Smooth muscle cell (in vitro differentiated cells): ENCODE data around the gene CPD. TPM values are rescaled to one million over a fixed set of nuclear protein-coding genes. Genes with fewer than 3 reads are reported as not detected.

ENCODE experiments used
- DNase-seq: peaks from one replicate; lab custom pipeline; 2025; ENCODE audit not compliant: unreplicated experiment; lab: John Stamatoyannopoulos, UW
- H2AFZ ChIP-seq: fragments of 200-600 bp; sonication (generic); 2 replicates; pipeline ENCODE4 v1.6.0; 2016; ENCODE audit warnings: antibody characterized with exemption, low read depth, mild to moderate bottlenecking
- H3F3A ChIP-seq: fragments of 200-600 bp; sonication (generic); 2 replicates; pipeline ENCODE4 v1.6.0; 2017; ENCODE audit warnings: antibody characterized with exemption, low read depth
- H3K27ac ChIP-seq: fragments of 200-600 bp; sonication (generic); 2 replicates; pipeline ENCODE4 v1.5.1; 2016; ENCODE audit warnings: low read depth, mild to moderate bottlenecking
- H3K27me3 ChIP-seq: fragments of 200-600 bp; sonication (generic); 2 replicates; pipeline ENCODE4 v1.6.1; 2016; ENCODE audit warnings: low read depth, mild to moderate bottlenecking
- H3K36me3 ChIP-seq: fragments of 200-600 bp; sonication (generic); 2 replicates; pipeline ENCODE4 v1.5.1; 2016; ENCODE audit warnings: low read depth
- H3K4me1 ChIP-seq: fragments of 200-600 bp; sonication (generic); 2 replicates; pipeline ENCODE4 v1.5.1; 2016; ENCODE audit warnings: low read depth
- H3K4me2 ChIP-seq: fragments of 200-600 bp; sonication (generic); 2 replicates; pipeline ENCODE4 v1.6.0; 2016; ENCODE audit warnings: mild to moderate bottlenecking
- H3K4me3 ChIP-seq: fragments of 200-600 bp; sonication (generic); 2 replicates; pipeline ENCODE4 v1.5.1; 2016; ENCODE audit warnings: mild to moderate bottlenecking
- H3K79me2 ChIP-seq: fragments of 200-600 bp; sonication (generic); 2 replicates; pipeline ENCODE4 v1.6.0; 2016; ENCODE audit warnings: low read depth, mild to moderate bottlenecking
- H3K9ac ChIP-seq: fragments of 200-600 bp; sonication (generic); 2 replicates; pipeline ENCODE4 v1.6.0; 2016; ENCODE audit warnings: low read depth
- H3K9me3 ChIP-seq: fragments of 200-600 bp; sonication (generic); replicated peaks from 2 replicates; pipeline ENCODE4 v1.5.1; 2016; ENCODE audit warnings: low read depth
- H4K20me1 ChIP-seq: fragments of 200-600 bp; sonication (generic); 2 replicates; pipeline ENCODE4 v1.6.0; 2016; ENCODE audit warnings: low read depth
- WGBS: methylation state at CpG from one replicate; pipeline ENCODE4 v1.1.7; 2016; ENCODE audit warnings: low lambda C conversion rate; 5-methylcytosine and 5-hydroxymethylcytosine counted together
- polyA plus RNA-seq: library from polyadenylated mRNA; unstranded; fragments of >200 nt; fragmentation: Nextera tagmentation; extraction: Ambion mirVana; gene quantifications from 2 replicates; pipeline ENCODE4 v1.2.1, GENCODE V29; 2016
- total RNA-seq: library from RNA; depleted of rRNA; stranded (reverse); fragments of >200 nt; gene quantifications from 2 replicates; pipeline ENCODE4 v1.2.3, GENCODE V29; 2014
- TF ChIP-seq, protein P1 (sequence below): fragments of 200-600 bp; sonication (generic); IDR thresholded peaks from 2 replicates; pipeline ENCODE4 v1.5.1; 2017; ENCODE audit warnings: borderline replicate concordance, mild to moderate bottlenecking, antibody characterized with exemption; ENCODE audit not compliant: insufficient read depth, poor library complexity, severe bottlenecking

The CPD gene
- total and polyA plus RNA-seq, 2 experiments from 2014 or later, result 16.8 to 68.5 TPM

DNA sequence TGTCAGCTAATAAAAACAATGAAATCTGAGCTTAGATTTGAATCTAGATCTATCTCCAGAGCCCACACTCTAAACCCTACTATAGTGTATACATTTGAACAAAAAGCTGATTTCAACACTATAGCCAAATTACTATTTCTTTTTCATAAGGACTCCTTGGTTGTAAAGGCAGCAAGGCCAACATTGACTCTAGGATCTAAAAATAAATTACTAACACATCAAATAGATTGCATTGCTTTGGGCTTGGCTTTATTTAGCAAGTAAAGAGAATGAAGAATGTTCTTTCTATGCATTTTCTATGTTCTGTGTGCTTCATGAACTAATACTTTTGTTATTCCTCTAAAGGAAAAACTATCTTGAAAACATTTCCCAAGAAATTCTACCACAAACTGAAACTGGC lies 103.8 kb downstream of the CPD start:
- Histone ChIP-seq H3K27me3 (no peaks in the 10 kb centered on the region), H4K20me1 (peaks cover 14% of the 10 kb centered on the region), H3K4me3 (no peak overlapping the region), H3K4me2 (no peak overlapping the region), H3K36me3 (peaks cover 40% of the 10 kb centered on the region), H3K9me3 (no peaks in the 10 kb centered on the region), H3K9ac (no peak overlapping the region), H3K4me1 (peaks cover 4% of the 10 kb centered on the region), H3K79me2 (peaks cover 61% of the 10 kb centered on the region), H3F3A (no peaks in the 10 kb centered on the region), H2AFZ (no peak overlapping the region), H3K27ac (no peak overlapping the region)
- no peak for DNase-seq
- TF ChIP-seq, protein P1, sequence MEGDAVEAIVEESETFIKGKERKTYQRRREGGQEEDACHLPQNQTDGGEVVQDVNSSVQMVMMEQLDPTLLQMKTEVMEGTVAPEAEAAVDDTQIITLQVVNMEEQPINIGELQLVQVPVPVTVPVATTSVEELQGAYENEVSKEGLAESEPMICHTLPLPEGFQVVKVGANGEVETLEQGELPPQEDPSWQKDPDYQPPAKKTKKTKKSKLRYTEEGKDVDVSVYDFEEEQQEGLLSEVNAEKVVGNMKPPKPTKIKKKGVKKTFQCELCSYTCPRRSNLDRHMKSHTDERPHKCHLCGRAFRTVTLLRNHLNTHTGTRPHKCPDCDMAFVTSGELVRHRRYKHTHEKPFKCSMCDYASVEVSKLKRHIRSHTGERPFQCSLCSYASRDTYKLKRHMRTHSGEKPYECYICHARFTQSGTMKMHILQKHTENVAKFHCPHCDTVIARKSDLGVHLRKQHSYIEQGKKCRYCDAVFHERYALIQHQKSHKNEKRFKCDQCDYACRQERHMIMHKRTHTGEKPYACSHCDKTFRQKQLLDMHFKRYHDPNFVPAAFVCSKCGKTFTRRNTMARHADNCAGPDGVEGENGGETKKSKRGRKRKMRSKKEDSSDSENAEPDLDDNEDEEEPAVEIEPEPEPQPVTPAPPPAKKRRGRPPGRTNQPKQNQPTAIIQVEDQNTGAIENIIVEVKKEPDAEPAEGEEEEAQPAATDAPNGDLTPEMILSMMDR, result no peak

DNA sequence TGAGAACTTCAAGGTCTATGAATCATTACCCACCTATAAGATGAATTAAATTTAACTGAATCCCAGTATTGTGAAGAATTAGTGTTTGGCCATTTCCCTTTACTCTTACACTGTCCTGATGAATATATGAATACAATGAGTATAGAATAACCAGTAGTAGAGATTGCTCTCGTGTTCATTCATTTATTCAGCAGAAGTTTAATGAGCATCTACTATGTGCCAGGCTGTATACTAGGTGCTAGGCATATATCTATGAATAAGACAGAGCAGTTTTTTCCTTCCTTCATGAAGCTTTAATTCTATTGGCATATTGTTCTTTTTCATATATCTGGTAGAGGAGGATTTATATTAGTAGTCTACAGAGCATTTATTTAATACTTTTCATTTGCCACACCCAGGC lies 104.4 kb downstream of the CPD start:
- H4K20me1 ChIP-seq, result peaks cover 14% of the 10 kb centered on the region
- no peaks in the 10 kb centered on the region for H3K9me3 ChIP-seq
- no peak overlapping the region for H3K4me2 ChIP-seq
- TF ChIP-seq, protein P1, result no peak
- no peak overlapping the region for H3K27ac ChIP-seq
- H3K4me3 ChIP-seq, result no peak overlapping the region
- no peak overlapping the region for H3K9ac ChIP-seq
- WGBS, result 97% methylated on average over 1 of the region's 1 CpG
- H3K36me3 ChIP-seq, result peaks cover 40% of the 10 kb centered on the region
- H3K4me1 ChIP-seq, result peaks cover 2% of the 10 kb centered on the region
- no peaks in the 10 kb centered on the region for H3K27me3 ChIP-seq
- no peaks in the 10 kb centered on the region for H3F3A ChIP-seq
- DNase-seq, result no peak
- H2AFZ ChIP-seq, result no peak overlapping the region
- H3K79me2 ChIP-seq, result peaks cover 55% of the 10 kb centered on the region

- H3K79me2 ChIP-seq, result peaks cover 6% of the 10 kb centered on the region
- no peaks in the 10 kb centered on the region for H3K4me1 ChIP-seq
- no peak overlapping the region for H3K27ac ChIP-seq
- peaks cover 36% of the 10 kb centered on the region for H3K36me3 ChIP-seq
- WGBS, result 97% methylated on average over 2 of the region's 2 CpGs
- no peaks in the 10 kb centered on the region for H3K9me3 ChIP-seq
- no peak for DNase-seq
- no peak overlapping the region for H2AFZ ChIP-seq
- H3K27me3 ChIP-seq, result no peaks in the 10 kb centered on the region
- no peaks in the 10 kb centered on the region for H3F3A ChIP-seq
- H3K9ac ChIP-seq, result no peak overlapping the region
- no peak overlapping the region for H3K4me2 ChIP-seq
- H3K4me3 ChIP-seq, result no peak overlapping the region
- TF ChIP-seq, protein P1, result no peak
- peaks cover 3% of the 10 kb centered on the region for H4K20me1 ChIP-seq
Measured at GRCh38 chr17:30493780-30494179, 115.1 kb downstream of the CPD start.

DNA sequence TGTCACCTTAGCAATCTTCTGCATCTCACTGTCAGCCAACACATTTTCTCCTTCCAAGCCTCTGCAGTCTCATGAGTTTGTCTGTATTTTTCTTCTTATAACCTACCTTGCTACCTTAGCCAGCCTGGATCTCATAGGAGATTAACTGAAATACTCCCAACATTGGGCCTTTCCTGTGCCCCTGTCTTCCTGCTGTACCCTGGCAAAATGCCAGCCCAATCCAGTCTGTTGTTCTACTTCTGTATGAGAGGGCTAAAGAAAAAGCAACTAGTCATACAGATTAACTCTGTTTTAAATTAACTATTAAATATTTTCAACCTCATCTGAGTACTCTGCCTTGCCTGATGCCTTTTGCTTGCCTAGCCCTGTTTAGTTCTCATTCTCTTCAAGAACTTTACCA lies 116.9 kb downstream of the CPD start:
- Histone ChIP-seq H2AFZ (no peak overlapping the region), H3K36me3 (peaks cover 40% of the 10 kb centered on the region), H3K79me2 (peaks cover 11% of the 10 kb centered on the region), H3K27me3 (no peaks in the 10 kb centered on the region), H3F3A (no peaks in the 10 kb centered on the region), H3K4me3 (no peak overlapping the region), H3K9me3 (no peaks in the 10 kb centered on the region), H4K20me1 (peaks cover 8% of the 10 kb centered on the region), H3K27ac (no peak overlapping the region), H3K4me1 (no peaks in the 10 kb centered on the region), H3K4me2 (no peak overlapping the region), H3K9ac (no peak overlapping the region)
- TF ChIP-seq, protein P1, result no peak
- no peak for DNase-seq
